Astrocyte of the spinal cord (primary cell): ENCODE results near the gene PABPC1L.

ENCODE experiments used
- DNase-seq: peaks from one replicate; pipeline ENCODE4 v3.0.0; 2011; ENCODE audit warnings: low read depth, low spot score
- H3K4me3 ChIP-seq: 2 replicates; pipeline ENCODE4 v1.5.1; 2011; ENCODE audit warnings: low read depth, mild to moderate bottlenecking, low read length, moderate library complexity
- CTCF ChIP-seq: IDR thresholded peaks from 2 replicates; pipeline ENCODE4 v1.5.1; 2012; ENCODE audit warnings: low read depth, mild to moderate bottlenecking, low read length, inconsistent platforms
- in situ Hi-C: cut with HindIII; loops from 2 replicates; pipeline ENCODE4 v1.10.0; 2017; ENCODE audit warnings: low sequenced_read_pairs

The PABPC1L gene

GRCh38 chr20:44941120-44941691 is 31.3 kb downstream of the PABPC1L start:
- in situ Hi-C loops = no loop called here
- no peak overlapping the region for H3K4me3 ChIP-seq
- DNase-seq = no peak
- TF ChIP-seq CTCF = no peak

GRCh38 chr20:44942264-44942973 is 32.6 kb downstream of the PABPC1L start:
- TF ChIP-seq CTCF = no peak
- in situ Hi-C loops = no loop called here
- no peak for DNase-seq
- H3K4me3 ChIP-seq = no peak overlapping the region

- DNase-seq = no peak
- H3K4me3 ChIP-seq = no peak overlapping the region
- in situ Hi-C loops = no loop called here
- TF ChIP-seq CTCF = no peak
Measured at GRCh38 chr20:44943828-44944227, 34.0 kb downstream of the PABPC1L start.

- in situ Hi-C loops = no loop called here
- H3K4me3 ChIP-seq = no peak overlapping the region
- DNase-seq = no peak
- TF ChIP-seq CTCF = no peak
Measured at GRCh38 chr20:44945261-44945660, 35.4 kb downstream of the PABPC1L start.

GRCh38 chr20:44946271-44946852 is 36.5 kb downstream of the PABPC1L start:
- no peak for TF ChIP-seq CTCF
- DNase-seq = no peak
- H3K4me3 ChIP-seq = no peak overlapping the region
- in situ Hi-C loops = no loop called here

- no peak for DNase-seq
- no peak for TF ChIP-seq CTCF
- H3K4me3 ChIP-seq = no peak overlapping the region
- in situ Hi-C loops = no loop called here
Measured at GRCh38 chr20:44948107-44948506, 38.2 kb downstream of the PABPC1L start.
